ENCODE results near the gene GARIN5B. TPM values are rescaled to one million over a fixed set of nuclear protein-coding genes. Genes with fewer than 3 reads are reported as not detected.
A peak's percentile ranks its signal among the peaks of the same experiment; 100 is the strongest.

GARIN5B gene
- total RNA-seq, 1 experiment from 2014 or later, result 0.13 TPM

GRCh38 chr19:55362174-55362989, 678 bp downstream of the GARIN5B start:
- no peak overlapping the region for H4K91ac ChIP-seq (ENCODE audit: insufficient read length, low read depth, low read length)
- no peak overlapping the region for H3K9ac ChIP-seq (ENCODE audit: extremely low read depth, insufficient read length, low read length)
- H3K23ac ChIP-seq (ENCODE audit: insufficient read length, low read depth, low read length), result no peak overlapping the region
- DNase-seq, result no peak
- H4K5ac ChIP-seq (ENCODE audit: insufficient read length, low read depth, low read length), result no peak overlapping the region
- Mint-ChIP-seq H3K9me3 (no peaks in the 10 kb centered on the region), H3K4me1 (peaks cover 12 to 27% of the 10 kb centered on the region in 2 experiments), H3K4me3 (no peak overlapping the region), H3K36me3 (ENCODE audit: insufficient read depth in 1 of 3, low read depth in 3 of 3) (no peaks in the 10 kb centered on the region), H3K27me3 (ENCODE audit: low read depth) (peaks cover 55% of the 10 kb centered on the region), H3K27ac (no peak overlapping the region)
- H3K14ac ChIP-seq (ENCODE audit: insufficient read depth, low read length), result peak overlapping the region; percentile 6; the same call in 1 of the 2 replicates
- no peak overlapping the region for H2BK5ac ChIP-seq (ENCODE audit: insufficient read length, low read length)
- H3K4me1 ChIP-seq (ENCODE audit: insufficient read depth, low read length), result no peaks in the 10 kb centered on the region
- no peak overlapping the region for H3K4me2 ChIP-seq (ENCODE audit: insufficient read depth, insufficient read length, low read length)
- no peak overlapping the region for H2BK120ac ChIP-seq (ENCODE audit: low read depth, low read length, poor library complexity, severe bottlenecking)
- no CpG with 5 or more reads among the region's 38 CpGs for whole genome bisulfite sequencing (ENCODE audit: extremely low coverage, insufficient read length, low lambda C conversion rate)
- no peak overlapping the region for H2BK12ac ChIP-seq (ENCODE audit: insufficient read length, low read depth, low read length)
- no peaks in the 10 kb centered on the region for H3K23me2 ChIP-seq (ENCODE audit: insufficient read length, low read depth, low read length, poor library complexity, severe bottlenecking)
- no peak overlapping the region for H3K4ac ChIP-seq (ENCODE audit: low read depth, low read length)
- TF ChIP-seq CTCF (conservative IDR thresholded peaks at IDR 0.05), result no peak
- no peaks in the 10 kb centered on the region for H3K9me3 ChIP-seq (ENCODE audit: control insufficient read depth, low read depth, low read length)
- H3T11ph ChIP-seq (ENCODE audit: low read length), result no peak overlapping the region
- no peaks in the 10 kb centered on the region for H3K79me1 ChIP-seq (ENCODE audit: insufficient read depth, low read depth, low read length, poor library complexity, severe bottlenecking)
- no peaks in the 10 kb centered on the region for H4K20me1 ChIP-seq (ENCODE audit: control insufficient read depth, insufficient read depth, insufficient read length)
- no peak overlapping the region for H2BK15ac ChIP-seq (ENCODE audit: low read depth, low read length)
- H2AFZ ChIP-seq (ENCODE audit: low read length), result no peak overlapping the region
- H3K27me3 ChIP-seq (ENCODE audit: insufficient read depth, low read length), result no peaks in the 10 kb centered on the region
- no peak overlapping the region for H3K18ac ChIP-seq (ENCODE audit: insufficient read length, low read depth, low read length)
- no peaks in the 10 kb centered on the region for H3K79me2 ChIP-seq (ENCODE audit: insufficient read depth, low read length)
- H4K8ac ChIP-seq (replicated peaks; ENCODE audit: insufficient read length, low read depth, low read length), result no peak overlapping the region
- no peak overlapping the region for H3K56ac ChIP-seq (ENCODE audit: insufficient read length, low read depth, low read length)
- no peak overlapping the region for H2BK20ac ChIP-seq (ENCODE audit: low read depth, low read length, poor library complexity, severe bottlenecking)
- no peak overlapping the region for H3K27ac ChIP-seq (ENCODE audit: insufficient read length, low read depth, low read length)
- no peak overlapping the region for H2AK5ac ChIP-seq (ENCODE audit: insufficient read length, low read length)
